ENCODE measurements around the gene COIL.

COIL gene

GRCh38 chr17:56960596-56961538 is at the start of gene COIL:
Gene COIL, minus strand, starts transcription at chr17:56961050. Its CDS starts 31 bp downstream, at chr17:56961019.
- Mint-ChIP-seq H3K27me3 (ENCODE audit: low read depth) (no peaks in the 10 kb centered on the region), H3K4me1 (ENCODE audit: low read depth) (peaks cover 21% of the 10 kb centered on the region), H3K27ac (peak within 1 kb of the TSS; percentile 80), H3K9me3 (no peaks in the 10 kb centered on the region), H3K36me3 (ENCODE audit: low read depth) (peaks cover 2% of the 10 kb centered on the region), H3K4me3 (peak within 1 kb of the TSS; percentile 80)

- no peak overlapping the region for H3K27ac Mint-ChIP-seq
- peaks cover 14% of the 10 kb centered on the region for H3K27me3 Mint-ChIP-seq (ENCODE audit: low read depth)
- H3K9me3 Mint-ChIP-seq, result no peaks in the 10 kb centered on the region
- H3K36me3 Mint-ChIP-seq (ENCODE audit: low read depth), result no peaks in the 10 kb centered on the region
- H3K4me1 Mint-ChIP-seq (ENCODE audit: low read depth), result peaks cover 4% of the 10 kb centered on the region
- no peak overlapping the region for H3K4me3 Mint-ChIP-seq
Measured at GRCh38 chr17:57010487-57010886, 49.6 kb upstream of the COIL start.

GRCh38 chr17:57009737-57010445 is 49.0 kb upstream of the COIL start:
- no peak overlapping the region for H3K4me3 Mint-ChIP-seq
- H3K36me3 Mint-ChIP-seq (ENCODE audit: low read depth), result peaks cover 2% of the 10 kb centered on the region
- no peak overlapping the region for H3K27ac Mint-ChIP-seq
- H3K27me3 Mint-ChIP-seq (ENCODE audit: low read depth), result peaks cover 13% of the 10 kb centered on the region
- peaks cover 7% of the 10 kb centered on the region for H3K4me1 Mint-ChIP-seq (ENCODE audit: low read depth)
- H3K9me3 Mint-ChIP-seq, result no peaks in the 10 kb centered on the region

GRCh38 chr17:57008958-57009357 is 48.1 kb upstream of the COIL start:
- Mint-ChIP-seq H3K27me3 (ENCODE audit: low read depth) (peaks cover 13% of the 10 kb centered on the region), H3K9me3 (no peaks in the 10 kb centered on the region), H3K4me1 (ENCODE audit: low read depth) (peaks cover 7% of the 10 kb centered on the region), H3K27ac (no peak overlapping the region), H3K36me3 (ENCODE audit: low read depth) (peaks cover 2% of the 10 kb centered on the region), H3K4me3 (no peak overlapping the region)

GRCh38 chr17:57006040-57006439 is 45.2 kb upstream of the COIL start:
- Mint-ChIP-seq H3K9me3 (no peaks in the 10 kb centered on the region), H3K4me1 (ENCODE audit: low read depth) (peaks cover 7% of the 10 kb centered on the region), H3K4me3 (no peak overlapping the region), H3K27me3 (ENCODE audit: low read depth) (peaks cover 4% of the 10 kb centered on the region), H3K36me3 (ENCODE audit: low read depth) (peaks cover 2% of the 10 kb centered on the region), H3K27ac (no peak overlapping the region)

- peaks cover 5% of the 10 kb centered on the region for H3K4me1 Mint-ChIP-seq (ENCODE audit: low read depth)
- H3K27me3 Mint-ChIP-seq (ENCODE audit: low read depth), result peaks cover 2% of the 10 kb centered on the region
- no peak overlapping the region for H3K27ac Mint-ChIP-seq
- H3K9me3 Mint-ChIP-seq, result no peaks in the 10 kb centered on the region
- no peak overlapping the region for H3K4me3 Mint-ChIP-seq
- peaks cover 2% of the 10 kb centered on the region for H3K36me3 Mint-ChIP-seq (ENCODE audit: low read depth)
Measured at GRCh38 chr17:57004944-57005579, 44.2 kb upstream of the COIL start.

- Mint-ChIP-seq H3K4me3 (no peak overlapping the region), H3K27ac (no peak overlapping the region), H3K36me3 (ENCODE audit: low read depth) (peaks cover 2% of the 10 kb centered on the region), H3K27me3 (ENCODE audit: low read depth) (no peaks in the 10 kb centered on the region), H3K4me1 (ENCODE audit: low read depth) (peaks cover 3% of the 10 kb centered on the region), H3K9me3 (no peaks in the 10 kb centered on the region)
Measured at GRCh38 chr17:57002904-57003303, 42.1 kb upstream of the COIL start.

GRCh38 chr17:57001541-57001940 is 40.7 kb upstream of the COIL start:
- no peaks in the 10 kb centered on the region for H3K9me3 Mint-ChIP-seq
- peaks cover 3% of the 10 kb centered on the region for H3K4me1 Mint-ChIP-seq (ENCODE audit: low read depth)
- peaks cover 5% of the 10 kb centered on the region for H3K36me3 Mint-ChIP-seq (ENCODE audit: low read depth)
- no peak overlapping the region for H3K27ac Mint-ChIP-seq
- H3K4me3 Mint-ChIP-seq, result no peak overlapping the region
- no peaks in the 10 kb centered on the region for H3K27me3 Mint-ChIP-seq (ENCODE audit: low read depth)

- Mint-ChIP-seq H3K27me3 (ENCODE audit: low read depth) (no peaks in the 10 kb centered on the region), H3K36me3 (ENCODE audit: low read depth) (peaks cover 2% of the 10 kb centered on the region), H3K4me1 (ENCODE audit: low read depth) (no peaks in the 10 kb centered on the region), H3K27ac (no peak overlapping the region), H3K4me3 (no peak overlapping the region), H3K9me3 (no peaks in the 10 kb centered on the region)
Measured at GRCh38 chr17:56997313-56997712, 36.5 kb upstream of the COIL start.

GRCh38 chr17:56995766-56996165 is 34.9 kb upstream of the COIL start:
- Mint-ChIP-seq H3K4me3 (no peak overlapping the region), H3K4me1 (ENCODE audit: low read depth) (no peaks in the 10 kb centered on the region), H3K27me3 (ENCODE audit: low read depth) (no peaks in the 10 kb centered on the region), H3K36me3 (ENCODE audit: low read depth) (peaks cover 2% of the 10 kb centered on the region), H3K9me3 (no peaks in the 10 kb centered on the region), H3K27ac (no peak overlapping the region)

GRCh38 chr17:56994009-56994792 is 33.4 kb upstream of the COIL start:
- no peak overlapping the region for H3K27ac Mint-ChIP-seq
- no peaks in the 10 kb centered on the region for H3K4me1 Mint-ChIP-seq (ENCODE audit: low read depth)

GRCh38 chr17:56992364-56992763 is 31.5 kb upstream of the COIL start:
- peaks cover 2% of the 10 kb centered on the region for H3K36me3 Mint-ChIP-seq (ENCODE audit: low read depth)
- no peaks in the 10 kb centered on the region for H3K27me3 Mint-ChIP-seq (ENCODE audit: low read depth)
- H3K4me3 Mint-ChIP-seq, result no peak overlapping the region
- no peak overlapping the region for H3K27ac Mint-ChIP-seq
- no peaks in the 10 kb centered on the region for H3K4me1 Mint-ChIP-seq (ENCODE audit: low read depth)
- H3K9me3 Mint-ChIP-seq, result no peaks in the 10 kb centered on the region

More at GRCh38 chr17:56994009-56994792, 33.4 kb upstream of the COIL start:
- peaks cover 2% of the 10 kb centered on the region for H3K36me3 Mint-ChIP-seq (ENCODE audit: low read depth)
- H3K27me3 Mint-ChIP-seq (ENCODE audit: low read depth), result no peaks in the 10 kb centered on the region
- no peaks in the 10 kb centered on the region for H3K9me3 Mint-ChIP-seq
- no peak overlapping the region for H3K4me3 Mint-ChIP-seq

- H3K4me1 Mint-ChIP-seq (ENCODE audit: low read depth), result no peaks in the 10 kb centered on the region
- no peaks in the 10 kb centered on the region for H3K27me3 Mint-ChIP-seq (ENCODE audit: low read depth)
- no peak overlapping the region for H3K27ac Mint-ChIP-seq
- H3K9me3 Mint-ChIP-seq, result no peaks in the 10 kb centered on the region
- H3K36me3 Mint-ChIP-seq (ENCODE audit: low read depth), result no peaks in the 10 kb centered on the region
- no peak overlapping the region for H3K4me3 Mint-ChIP-seq
Measured at GRCh38 chr17:56988901-56989572, 28.2 kb upstream of the COIL start.
